ENCODE data around the gene PROSER3. TPM values are rescaled to one million over a fixed set of nuclear protein-coding genes. Genes with fewer than 3 reads are reported as not detected.

Gene PROSER3
- total RNA-seq = 10 to 100 TPM in 3 of 4 donors, 1 to 10 TPM in 1; 8.2 to 34.3 (median 13.2) TPM

DNA sequence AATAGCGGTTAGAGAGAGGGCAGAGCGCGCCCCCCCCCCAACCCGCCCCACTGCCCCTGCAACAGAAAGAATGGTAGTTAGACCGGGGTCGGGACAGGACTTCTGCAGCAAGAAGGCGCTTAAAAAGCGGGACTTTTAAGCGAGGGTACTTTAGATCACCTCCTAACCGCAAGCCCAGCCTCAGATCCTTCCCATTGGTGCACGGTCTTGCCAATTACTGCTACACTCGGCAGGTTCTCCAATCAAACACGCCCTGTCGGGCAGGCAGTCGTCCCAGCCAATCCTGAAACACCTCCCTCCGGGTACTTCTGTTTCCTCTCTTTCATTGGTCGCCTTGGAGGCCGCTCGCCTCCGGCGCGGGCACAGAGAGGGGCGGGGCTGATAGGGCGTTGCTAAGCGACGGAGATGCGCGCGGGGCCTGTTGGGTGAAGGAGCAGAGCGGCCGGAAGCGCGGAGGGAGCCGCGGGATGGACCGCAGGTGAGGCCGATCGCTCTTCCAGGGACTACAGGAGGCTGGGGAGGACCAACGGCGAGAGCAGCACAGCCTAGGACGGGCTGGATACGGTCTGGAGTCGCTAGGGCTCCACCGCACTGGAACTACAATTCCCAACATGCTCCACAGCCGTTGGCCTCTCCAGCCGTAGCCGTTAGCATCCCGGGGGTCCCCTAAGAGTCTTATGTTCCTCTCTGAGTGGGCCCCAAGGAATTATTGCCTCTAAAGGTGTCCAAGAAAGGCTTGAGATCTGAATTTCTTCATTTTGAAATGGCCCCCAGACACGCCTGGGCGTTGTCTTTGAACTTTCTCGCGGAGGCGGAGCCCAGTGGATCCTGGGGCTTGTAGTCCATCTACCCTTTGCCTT lies at the start of gene PROSER3:
PROSER3 (plus strand) TSS at position 428 of the 860 bp plus-strand sequence; CDS start at position 468, 40 bp downstream.
- Histone ChIP-seq H3K4me3 (replicated peaks in 1 of 3) (peak within 1 kb of the TSS; percentile 38 to 89 (median 62)), H3K36me3 (peaks cover 9 to 17% of the 10 kb centered on the region in 2 donors), H3K27me3 (no peaks in the 10 kb centered on the region), H3K9me3 (no peaks in the 10 kb centered on the region), H3K27ac (peak within 1 kb of the TSS; percentile 82 to 96 (median 89)), H3K4me1 (peaks cover 13 to 20% of the 10 kb centered on the region in 2 donors)
- TF ChIP-seq CTCF (IDR thresholded peaks at IDR 0.05) (no peak), POLR2A (IDR thresholded peaks at IDR 0.05) (peak; percentile 55 to 74)
- intact Hi-C loops (cut with DNase I) = loop anchor here (10.0 kb wide), 1 partner anchor 177 kb away; the partner anchor contains the start of gene LRFN3
- 0 to 1% methylated on average over 19 to 41 of the region's 53 CpGs for WGBS, 2 donors
- DNase-seq = peak; percentile 99

DNA sequence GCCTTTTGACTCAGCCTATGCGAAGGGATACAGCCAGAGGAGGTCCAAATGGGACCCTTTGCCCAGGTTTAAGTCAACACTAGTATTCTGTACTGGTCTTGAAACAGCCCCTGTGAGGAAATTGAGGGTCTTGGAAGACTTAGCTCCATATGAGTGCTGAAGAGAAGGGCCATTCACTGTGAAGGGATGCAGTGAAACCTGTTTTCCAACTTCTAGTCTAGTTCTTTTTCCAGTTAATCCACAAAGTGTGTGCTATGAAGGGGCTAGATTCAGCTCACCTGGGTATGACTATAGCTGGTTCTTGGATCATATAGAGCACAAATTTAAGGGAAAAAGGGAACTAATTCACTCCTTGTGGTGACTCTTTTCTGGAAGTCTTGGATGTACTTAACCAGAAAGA lies 49.6 kb upstream of the PROSER3 start:
- Histone ChIP-seq H3K4me1 (no peaks in the 10 kb centered on the region), H3K27ac (no peak overlapping the region), H3K27me3 (no peaks in the 10 kb centered on the region), H3K9me3 (no peaks in the 10 kb centered on the region), H3K36me3 (no peaks in the 10 kb centered on the region), H3K4me3 (replicated peaks in 1 of 3) (no peak overlapping the region)
- no peak for DNase-seq
- TF ChIP-seq POLR2A (IDR thresholded peaks at IDR 0.05) (no peak), CTCF (IDR thresholded peaks at IDR 0.05) (no peak)
- intact Hi-C loops (cut with DNase I) = no loop called here
- WGBS, 2 donors = 57 to 61% methylated on average over 1 of the region's 1 CpG

GRCh38 chr19:35710784-35711723 lies 46.9 kb upstream of the PROSER3 start:
- intact Hi-C loops (cut with DNase I) = no loop called here
- 61 to 74% methylated on average over 13 of the region's 13 CpGs for WGBS, 2 donors

More at GRCh38 chr19:35710784-35711723, 46.9 kb upstream of the PROSER3 start:
- TF ChIP-seq POLR2A (IDR thresholded peaks at IDR 0.05) (no peak), CTCF (IDR thresholded peaks at IDR 0.05) (no peak)
- Histone ChIP-seq H3K27ac (no peak overlapping the region), H3K27me3 (no peaks in the 10 kb centered on the region), H3K9me3 (no peaks in the 10 kb centered on the region), H3K4me3 (replicated peaks in 1 of 3) (no peak overlapping the region), H3K36me3 (no peaks in the 10 kb centered on the region), H3K4me1 (peaks cover 5 to 8% of the 10 kb centered on the region in 2 donors)
- DNase-seq = no peak
